HEK293 (cell line): ENCODE measurements around the gene NTF4.

Source experiments
- CTCF ChIA-PET: fragments of 350-600 bp; formaldehyde crosslinking; extraction: SDS; loops from one replicate; lab custom pipeline; 2021; ENCODE audit warnings: antibody characterized with exemption; lab: Yijun Ruan, JAX
- POLR2A ChIA-PET: fragments of 300-600 bp; formaldehyde crosslinking; extraction: SDS; loops from one replicate; lab custom pipeline; 2020; ENCODE audit warnings: antibody characterized with exemption, inconsistent platforms; lab: Yijun Ruan, JAX
- H3K27ac ChIP-seq: fragments of 200-500 bp; sonication (Bioruptor generic); 2 replicates; pipeline ENCODE4 v1.5.1; 2014; ENCODE audit warnings: low read depth, low read length, control low read depth, inconsistent platforms; ENCODE audit errors: extremely low read depth
- H3K36me3 ChIP-seq, 2 experiments: fragments of 200-500 bp in 1 of 2; sonication (Bioruptor generic) in 1 of 2; 1 replicate in 1 of 2; 2 replicates in 1 of 2; pipeline ENCODE4 v1.5.1; 2014 to 2017; ENCODE audit warnings: inconsistent platforms in 2 of 2, low read length in 2 of 2; ENCODE audit not compliant: control insufficient read depth in 2 of 2, insufficient read depth in 1 of 2
- H3K4me1 ChIP-seq: fragments of 200-500 bp; sonication (Bioruptor generic); 2 replicates; pipeline ENCODE4 v1.5.1; 2014; ENCODE audit warnings: mild to moderate bottlenecking, low read length, inconsistent platforms; ENCODE audit not compliant: control insufficient read depth, insufficient read depth
- H3K4me3 ChIP-seq: 2 replicates; pipeline ENCODE4 v1.5.1; 2011; ENCODE audit warnings: low read depth, mild to moderate bottlenecking, control low read depth, low read length, moderate library complexity
- H3K9me3 ChIP-seq: fragments of 200-500 bp; sonication (Bioruptor generic); 2 replicates; pipeline ENCODE4 v1.5.1; 2014; ENCODE audit warnings: low read depth, low read length, inconsistent platforms; ENCODE audit not compliant: control insufficient read depth, insufficient read depth
- ELK4 ChIP-seq: IDR thresholded peaks from 2 replicates; pipeline ENCODE4 v1.6.1; 2011; ENCODE audit warnings: mild to moderate bottlenecking, low read depth, low read length, borderline replicate concordance
- IKZF3 ChIP-seq: fragments of 450-650 bp; IDR thresholded peaks from 2 replicates; pipeline ENCODE4 v1.5.0; 2018; ENCODE audit warnings: missing biosample characterization, mild to moderate bottlenecking, missing genetic modification characterization, moderate library complexity
- KLF1 ChIP-seq: fragments of 450-650 bp; formaldehyde crosslinking; IDR thresholded peaks from 2 replicates; pipeline ENCODE4 v1.5.1; 2016; ENCODE audit warnings: missing biosample characterization, missing genetic modification characterization
- OVOL3 ChIP-seq: fragments of 450-650 bp; formaldehyde crosslinking; IDR thresholded peaks from 2 replicates; pipeline ENCODE4 v1.5.1; 2016; ENCODE audit warnings: missing biosample characterization, missing genetic modification characterization
- PBX3 ChIP-seq: sonication (generic); formaldehyde crosslinking; IDR thresholded peaks from 2 replicates; pipeline ENCODE4 v1.8.1; 2022; ENCODE audit warnings: mild to moderate bottlenecking, moderate library complexity, missing genetic modification reagents
- PRDM1 ChIP-seq: fragments of 450-650 bp; formaldehyde crosslinking; IDR thresholded peaks from 2 replicates; pipeline ENCODE4; 2016; ENCODE audit warnings: missing biosample characterization, missing genetic modification characterization
- PRDM2 ChIP-seq: fragments of 450-650 bp; formaldehyde crosslinking; IDR thresholded peaks from 2 replicates; pipeline ENCODE4 v1.5.1; 2016; ENCODE audit warnings: missing biosample characterization, missing genetic modification characterization, borderline replicate concordance
- REST ChIP-seq: fragments of 450-650 bp; formaldehyde crosslinking; IDR thresholded peaks from 2 replicates; pipeline ENCODE4 v1.5.1; 2016; ENCODE audit warnings: missing biosample characterization, missing genetic modification characterization
- TCF7L2 ChIP-seq: IDR thresholded peaks from 2 replicates; pipeline ENCODE4 v1.6.1; 2011; ENCODE audit warnings: low read depth, mild to moderate bottlenecking, inconsistent platforms, low read length, moderate library complexity, borderline replicate concordance
- ZNF121 ChIP-seq: fragments of 450-650 bp; formaldehyde crosslinking; IDR thresholded peaks from 2 replicates; pipeline ENCODE4 v1.5.1; 2016; ENCODE audit warnings: missing biosample characterization, missing genetic modification characterization
- ZNF366 ChIP-seq: fragments of 450-650 bp; formaldehyde crosslinking; conservative IDR thresholded peaks from 2 replicates; pipeline ENCODE4 v1.5.1; 2016; ENCODE audit warnings: missing biosample characterization, missing genetic modification characterization
- ZNF404 ChIP-seq: fragments of 450-650 bp; formaldehyde crosslinking; IDR thresholded peaks from 2 replicates; pipeline ENCODE4 v1.5.1; 2017; ENCODE audit warnings: missing biosample characterization, missing genetic modification characterization
- ZNF501 ChIP-seq: fragments of 450-650 bp; formaldehyde crosslinking; IDR thresholded peaks from 2 replicates; pipeline ENCODE4 v1.5.1; 2016; ENCODE audit warnings: missing biosample characterization, missing genetic modification characterization
- ZNF580 ChIP-seq: fragments of 450-650 bp; formaldehyde crosslinking; IDR thresholded peaks from 2 replicates; pipeline ENCODE4 v1.5.1; 2016; ENCODE audit warnings: missing biosample characterization, missing genetic modification characterization
- ZNF629 ChIP-seq: fragments of 450-650 bp; formaldehyde crosslinking; IDR thresholded peaks from 2 replicates; pipeline ENCODE4 v1.5.1; 2017; ENCODE audit warnings: missing biosample characterization, missing genetic modification characterization

Gene NTF4

DNA sequence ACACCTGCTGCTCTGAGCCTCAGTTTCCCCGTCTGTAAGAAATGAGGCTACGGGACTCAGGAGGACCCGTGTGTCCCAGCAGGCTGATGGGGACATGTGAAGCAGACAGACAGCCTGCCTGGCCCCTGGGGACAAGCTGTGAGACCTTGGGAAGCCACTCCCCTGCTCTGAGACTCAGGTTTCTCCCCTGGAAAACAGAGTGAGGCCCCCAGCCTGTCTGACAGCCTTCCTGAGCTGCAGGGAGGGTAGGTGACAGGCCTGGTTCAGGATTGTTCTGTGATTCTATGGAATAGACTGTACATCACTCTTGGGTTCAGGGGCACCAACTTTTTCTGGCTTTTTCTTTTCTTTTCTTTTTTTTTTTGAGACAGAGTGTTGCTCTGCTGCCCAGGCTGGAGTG, 2.9 kb upstream of the NTF4 start (continued):
- TF ChIP-seq ELK4: no peak

- CTCF ChIA-PET: interaction anchor here (0.6 to 1.7 kb wide), 11 partner anchors 8 to 442 kb away, joined by 3 to 9 read pairs (median 4); no protein-coding TSS in a partner anchor
Measured at GRCh38 chr19:49065905-49066512, 1.4 kb upstream of the NTF4 start.

More at GRCh38 chr19:49065905-49066512, 1.4 kb upstream of the NTF4 start:
- Histone ChIP-seq H3K27ac (no peak overlapping the region), H3K9me3 (no peaks in the 10 kb centered on the region), H3K36me3 (no peaks in the 10 kb centered on the region), H3K4me1 (peaks cover 6% of the 10 kb centered on the region), H3K4me3 (no peak overlapping the region)
- POLR2A ChIA-PET: interaction anchor here (0.5 to 2.0 kb wide), 4 partner anchors 10 to 73 kb away, joined by 3 to 12 read pairs (median 6); partner anchors contain the start of genes GYS1, LIN7B and RUVBL2
- 0 out of 2 replicates have a peak, but pooled peaks have one; percentile 30 for TF ChIP-seq IKZF3 (tag by site-specific recombination)
- TF ChIP-seq PRDM1 (tag by site-specific recombination): no peak
- no peak for TF ChIP-seq PBX3
- no peak for TF ChIP-seq REST
- TF ChIP-seq ZNF121 (tag by site-specific recombination): no peak
- TF ChIP-seq ZNF366: peak; percentile 11; the same call in 1 of the 2 replicates
- no peak for TF ChIP-seq ZNF404 (tag by site-specific recombination)
- no peak for TF ChIP-seq TCF7L2
- no peak for TF ChIP-seq ELK4
- no peak for TF ChIP-seq ZNF629
- no peak for TF ChIP-seq KLF1 (tag by site-specific recombination)
- TF ChIP-seq OVOL3 (tag by site-specific recombination): no peak
- no peak for TF ChIP-seq ZNF501
- TF ChIP-seq ZNF580: no peak
- TF ChIP-seq PRDM2: no peak
